Measurements from ENCODE around the gene DCUN1D2.

- TF ChIP-seq CTCF (IDR thresholded peaks at IDR 0.05; ENCODE audit: low read depth, low read length, poor library complexity, severe bottlenecking), result no peak
- TF ChIP-seq EZH2phosphoT487 (IDR thresholded peaks at IDR 0.05; ENCODE audit: borderline replicate concordance, low read length), result no peak
These were observed 15.6 kb upstream of the DCUN1D2 start for GRCh38 chr13:113506025-113506685.
